ENCODE results near the gene PSMD1. TPM values are rescaled to one million over a fixed set of nuclear protein-coding genes. Genes with fewer than 3 reads are reported as not detected.
"Not testable (repeated sequence)": the region's sequence is repeated elsewhere in the genome, so short reads cannot be mapped to it uniquely, and the experiment has no call there.

The PSMD1 gene
- polyA plus RNA-seq, 2 donors, result 18.0 to 38.6 TPM

GRCh38 chr2:231015926-231016325, 40.7 kb upstream of the PSMD1 start:
- Histone ChIP-seq H3K4me1 (ENCODE audit: control insufficient read depth in 2 of 2, insufficient read depth in 2 of 2, low read length in 1 of 2) (peaks cover 0 to 3% of the 10 kb centered on the region in 2 donors), H3K4me3 (ENCODE audit: low read depth in 1 of 2, low read length in 2 of 2) (no peak overlapping the region), H3K9me3 (ENCODE audit: control insufficient read depth in 2 of 2, insufficient read depth in 1 of 2, low read depth in 1 of 2, low read length in 1 of 2) (no peaks in the 10 kb centered on the region), H3K27me3 (ENCODE audit: control insufficient read depth in 1 of 2, insufficient read depth in 2 of 2, low read length in 2 of 2) (no peaks in the 10 kb centered on the region), H3K27ac (ENCODE audit: low read depth in 2 of 2, low read length in 1 of 2) (no peak overlapping the region), H3K36me3 (ENCODE audit: control insufficient read depth in 2 of 2, insufficient read depth in 2 of 2, low read length in 1 of 2) (no peaks in the 10 kb centered on the region)
- 80 to 87% methylated on average over 3 of the region's 3 CpGs for WGBS, 2 donors

- no peak overlapping the region for H3K27ac ChIP-seq (ENCODE audit: low read depth in 2 of 2, low read length in 1 of 2)
- H3K9me3 ChIP-seq (ENCODE audit: control insufficient read depth in 2 of 2, insufficient read depth in 1 of 2, low read depth in 1 of 2, low read length in 1 of 2), result no peaks in the 10 kb centered on the region
- H3K4me3 ChIP-seq (ENCODE audit: low read depth in 1 of 2, low read length in 2 of 2), result no peak overlapping the region
- 74 to 80% methylated on average over 6 of the region's 6 CpGs for WGBS, 2 donors
- H3K36me3 ChIP-seq (ENCODE audit: control insufficient read depth in 2 of 2, insufficient read depth in 2 of 2, low read length in 1 of 2), result no peaks in the 10 kb centered on the region
- H3K4me1 ChIP-seq (ENCODE audit: control insufficient read depth in 2 of 2, insufficient read depth in 2 of 2, low read length in 1 of 2), result peaks cover 0 to under 1% of the 10 kb centered on the region in 2 donors
- H3K27me3 ChIP-seq (ENCODE audit: control insufficient read depth in 1 of 2, insufficient read depth in 2 of 2, low read length in 2 of 2), result no peaks in the 10 kb centered on the region
Observed at GRCh38 chr2:231016566-231017230, 40.0 kb upstream of the PSMD1 start.

GRCh38 chr2:231017231-231017598, 39.5 kb upstream of the PSMD1 start:
- 33 to 35% methylated on average over 4 of the region's 4 CpGs for WGBS, 2 donors
- no peak overlapping the region for H3K4me3 ChIP-seq (ENCODE audit: low read depth in 1 of 2, low read length in 2 of 2)
- H3K27ac ChIP-seq (ENCODE audit: low read depth in 2 of 2, low read length in 1 of 2), result no peak overlapping the region
- H3K27me3 ChIP-seq (ENCODE audit: control insufficient read depth in 1 of 2, insufficient read depth in 2 of 2, low read length in 2 of 2), result no peaks in the 10 kb centered on the region
- no peaks in the 10 kb centered on the region for H3K9me3 ChIP-seq (ENCODE audit: control insufficient read depth in 2 of 2, insufficient read depth in 1 of 2, low read depth in 1 of 2, low read length in 1 of 2)
- no peaks in the 10 kb centered on the region for H3K36me3 ChIP-seq (ENCODE audit: control insufficient read depth in 2 of 2, insufficient read depth in 2 of 2, low read length in 1 of 2)
- H3K4me1 ChIP-seq (ENCODE audit: control insufficient read depth in 2 of 2, insufficient read depth in 2 of 2, low read length in 1 of 2), result no peaks in the 10 kb centered on the region

GRCh38 chr2:231018184-231018583, 38.5 kb upstream of the PSMD1 start:
- Histone ChIP-seq H3K9me3 (ENCODE audit: control insufficient read depth in 2 of 2, insufficient read depth in 1 of 2, low read depth in 1 of 2, low read length in 1 of 2) (no peaks in the 10 kb centered on the region), H3K36me3 (ENCODE audit: control insufficient read depth in 2 of 2, insufficient read depth in 2 of 2, low read length in 1 of 2) (no peaks in the 10 kb centered on the region), H3K4me1 (ENCODE audit: control insufficient read depth in 2 of 2, insufficient read depth in 2 of 2, low read length in 1 of 2) (no peaks in the 10 kb centered on the region), H3K4me3 (ENCODE audit: low read depth in 1 of 2, low read length in 2 of 2) (no peak overlapping the region), H3K27ac (ENCODE audit: low read depth in 2 of 2, low read length in 1 of 2) (no peak overlapping the region), H3K27me3 (ENCODE audit: control insufficient read depth in 1 of 2, insufficient read depth in 2 of 2, low read length in 2 of 2) (no peaks in the 10 kb centered on the region)
- WGBS, 2 donors, result 96 to 98% methylated on average over 3 of the region's 3 CpGs

GRCh38 chr2:231025059-231025458, 31.6 kb upstream of the PSMD1 start:
- not testable (repeated sequence) for H3K27ac ChIP-seq (ENCODE audit: low read depth in 2 of 2, low read length in 1 of 2); H3K36me3 ChIP-seq (ENCODE audit: control insufficient read depth in 2 of 2, insufficient read depth in 2 of 2, low read length in 1 of 2); H3K4me3 ChIP-seq (ENCODE audit: low read depth in 1 of 2, low read length in 2 of 2); H3K9me3 ChIP-seq (ENCODE audit: control insufficient read depth in 2 of 2, insufficient read depth in 1 of 2, low read depth in 1 of 2, low read length in 1 of 2); H3K4me1 ChIP-seq (ENCODE audit: control insufficient read depth in 2 of 2, insufficient read depth in 2 of 2, low read length in 1 of 2); H3K27me3 ChIP-seq (ENCODE audit: control insufficient read depth in 1 of 2, insufficient read depth in 2 of 2, low read length in 2 of 2)
- WGBS, 2 donors, result 94 to 99% methylated on average over 3 of the region's 3 CpGs

- Histone ChIP-seq H3K4me3 (ENCODE audit: low read depth in 1 of 2, low read length in 2 of 2) (no peak overlapping the region), H3K27ac (ENCODE audit: low read depth in 2 of 2, low read length in 1 of 2) (no peak overlapping the region), H3K27me3 (ENCODE audit: control insufficient read depth in 1 of 2, insufficient read depth in 2 of 2, low read length in 2 of 2) (no peaks in the 10 kb centered on the region), H3K9me3 (ENCODE audit: control insufficient read depth in 2 of 2, insufficient read depth in 1 of 2, low read depth in 1 of 2, low read length in 1 of 2) (no peaks in the 10 kb centered on the region), H3K36me3 (ENCODE audit: control insufficient read depth in 2 of 2, insufficient read depth in 2 of 2, low read length in 1 of 2) (no peaks in the 10 kb centered on the region), H3K4me1 (ENCODE audit: control insufficient read depth in 2 of 2, insufficient read depth in 2 of 2, low read length in 1 of 2) (no peaks in the 10 kb centered on the region)
Observed at GRCh38 chr2:231028889-231029288, 27.8 kb upstream of the PSMD1 start.

GRCh38 chr2:231029563-231029962, 27.1 kb upstream of the PSMD1 start:
- Histone ChIP-seq H3K27me3 (ENCODE audit: control insufficient read depth in 1 of 2, insufficient read depth in 2 of 2, low read length in 2 of 2) (no peaks in the 10 kb centered on the region), H3K4me3 (ENCODE audit: low read depth in 1 of 2, low read length in 2 of 2) (no peak overlapping the region), H3K9me3 (ENCODE audit: control insufficient read depth in 2 of 2, insufficient read depth in 1 of 2, low read depth in 1 of 2, low read length in 1 of 2) (no peaks in the 10 kb centered on the region), H3K36me3 (ENCODE audit: control insufficient read depth in 2 of 2, insufficient read depth in 2 of 2, low read length in 1 of 2) (no peaks in the 10 kb centered on the region), H3K4me1 (ENCODE audit: control insufficient read depth in 2 of 2, insufficient read depth in 2 of 2, low read length in 1 of 2) (no peaks in the 10 kb centered on the region), H3K27ac (ENCODE audit: low read depth in 2 of 2, low read length in 1 of 2) (no peak overlapping the region)
- WGBS, 2 donors, result 88% methylated on average over 9 of the region's 9 CpGs

- 75 to 80% methylated on average over 3 of the region's 3 CpGs for WGBS, 2 donors
- no peaks in the 10 kb centered on the region for H3K36me3 ChIP-seq (ENCODE audit: control insufficient read depth in 2 of 2, insufficient read depth in 2 of 2, low read length in 1 of 2)
- no peak overlapping the region for H3K27ac ChIP-seq (ENCODE audit: low read depth in 2 of 2, low read length in 1 of 2)
- no peaks in the 10 kb centered on the region for H3K9me3 ChIP-seq (ENCODE audit: control insufficient read depth in 2 of 2, insufficient read depth in 1 of 2, low read depth in 1 of 2, low read length in 1 of 2)
- no peaks in the 10 kb centered on the region for H3K27me3 ChIP-seq (ENCODE audit: control insufficient read depth in 1 of 2, insufficient read depth in 2 of 2, low read length in 2 of 2)
- H3K4me1 ChIP-seq (ENCODE audit: control insufficient read depth in 2 of 2, insufficient read depth in 2 of 2, low read length in 1 of 2), result no peaks in the 10 kb centered on the region
- no peak overlapping the region for H3K4me3 ChIP-seq (ENCODE audit: low read depth in 1 of 2, low read length in 2 of 2)
Observed at GRCh38 chr2:231030725-231031124, 25.9 kb upstream of the PSMD1 start.

GRCh38 chr2:231032575-231033140, 24.0 kb upstream of the PSMD1 start:
- no peak overlapping the region for H3K27ac ChIP-seq (ENCODE audit: low read depth in 2 of 2, low read length in 1 of 2)
- no peaks in the 10 kb centered on the region for H3K4me1 ChIP-seq (ENCODE audit: control insufficient read depth in 2 of 2, insufficient read depth in 2 of 2, low read length in 1 of 2)
- H3K36me3 ChIP-seq (ENCODE audit: control insufficient read depth in 2 of 2, insufficient read depth in 2 of 2, low read length in 1 of 2), result no peaks in the 10 kb centered on the region
- no peak overlapping the region for H3K4me3 ChIP-seq (ENCODE audit: low read depth in 1 of 2, low read length in 2 of 2)
- peaks cover 0 to 4% of the 10 kb centered on the region in 2 donors for H3K9me3 ChIP-seq (ENCODE audit: control insufficient read depth in 2 of 2, insufficient read depth in 1 of 2, low read depth in 1 of 2, low read length in 1 of 2)
- WGBS, 2 donors, result 77 to 78% methylated on average over 5 of the region's 5 CpGs
- peaks cover 0 to 12% of the 10 kb centered on the region in 2 donors for H3K27me3 ChIP-seq (ENCODE audit: control insufficient read depth in 1 of 2, insufficient read depth in 2 of 2, low read length in 2 of 2)

Data from esophagus (tissue), 2 donors.